ENCODE measurements around the gene PTGDR. TPM values are rescaled to one million over a fixed set of nuclear protein-coding genes. Genes with fewer than 3 reads are reported as not detected.

The PTGDR gene
- polyA plus RNA-seq, 1 of the 3 experiments (the other 2 are of a cell fraction): not detected

- TF ChIP-seq, protein P1, sequence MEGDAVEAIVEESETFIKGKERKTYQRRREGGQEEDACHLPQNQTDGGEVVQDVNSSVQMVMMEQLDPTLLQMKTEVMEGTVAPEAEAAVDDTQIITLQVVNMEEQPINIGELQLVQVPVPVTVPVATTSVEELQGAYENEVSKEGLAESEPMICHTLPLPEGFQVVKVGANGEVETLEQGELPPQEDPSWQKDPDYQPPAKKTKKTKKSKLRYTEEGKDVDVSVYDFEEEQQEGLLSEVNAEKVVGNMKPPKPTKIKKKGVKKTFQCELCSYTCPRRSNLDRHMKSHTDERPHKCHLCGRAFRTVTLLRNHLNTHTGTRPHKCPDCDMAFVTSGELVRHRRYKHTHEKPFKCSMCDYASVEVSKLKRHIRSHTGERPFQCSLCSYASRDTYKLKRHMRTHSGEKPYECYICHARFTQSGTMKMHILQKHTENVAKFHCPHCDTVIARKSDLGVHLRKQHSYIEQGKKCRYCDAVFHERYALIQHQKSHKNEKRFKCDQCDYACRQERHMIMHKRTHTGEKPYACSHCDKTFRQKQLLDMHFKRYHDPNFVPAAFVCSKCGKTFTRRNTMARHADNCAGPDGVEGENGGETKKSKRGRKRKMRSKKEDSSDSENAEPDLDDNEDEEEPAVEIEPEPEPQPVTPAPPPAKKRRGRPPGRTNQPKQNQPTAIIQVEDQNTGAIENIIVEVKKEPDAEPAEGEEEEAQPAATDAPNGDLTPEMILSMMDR (IDR thresholded peaks at IDR 0.05): no peak
- TF ChIP-seq, protein P2, sequence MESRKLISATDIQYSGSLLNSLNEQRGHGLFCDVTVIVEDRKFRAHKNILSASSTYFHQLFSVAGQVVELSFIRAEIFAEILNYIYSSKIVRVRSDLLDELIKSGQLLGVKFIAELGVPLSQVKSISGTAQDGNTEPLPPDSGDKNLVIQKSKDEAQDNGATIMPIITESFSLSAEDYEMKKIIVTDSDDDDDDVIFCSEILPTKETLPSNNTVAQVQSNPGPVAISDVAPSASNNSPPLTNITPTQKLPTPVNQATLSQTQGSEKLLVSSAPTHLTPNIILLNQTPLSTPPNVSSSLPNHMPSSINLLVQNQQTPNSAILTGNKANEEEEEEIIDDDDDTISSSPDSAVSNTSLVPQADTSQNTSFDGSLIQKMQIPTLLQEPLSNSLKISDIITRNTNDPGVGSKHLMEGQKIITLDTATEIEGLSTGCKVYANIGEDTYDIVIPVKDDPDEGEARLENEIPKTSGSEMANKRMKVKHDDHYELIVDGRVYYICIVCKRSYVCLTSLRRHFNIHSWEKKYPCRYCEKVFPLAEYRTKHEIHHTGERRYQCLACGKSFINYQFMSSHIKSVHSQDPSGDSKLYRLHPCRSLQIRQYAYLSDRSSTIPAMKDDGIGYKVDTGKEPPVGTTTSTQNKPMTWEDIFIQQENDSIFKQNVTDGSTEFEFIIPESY (IDR thresholded peaks at IDR 0.05; ENCODE audit: borderline replicate concordance, low read depth): no peak
These were observed 4.3 kb upstream of the PTGDR start (continued) for GRCh38 chr14:52263190-52263589.

GRCh38 chr14:52265253-52265652 lies 2.2 kb upstream of the PTGDR start:
- Histone ChIP-seq H3K27ac (ENCODE audit: low read depth in 2 of 2, low read length in 1 of 2) (no peak overlapping the region), H3F3A (replicated peaks; ENCODE audit: insufficient read depth) (no peaks in the 10 kb centered on the region), H2AFZ (ENCODE audit: low read depth) (no peak overlapping the region), H3K4me1 (ENCODE audit: control insufficient read depth in 1 of 2, insufficient read depth in 2 of 2, low read depth in 1 of 2, low read length in 1 of 2) (peaks cover 0 to 2% of the 10 kb centered on the region in 2 experiments; a peak in 1 of 4 replicates), H3K36me3 (replicated peaks in 1 of 2; ENCODE audit: control insufficient read depth in 1 of 2, insufficient read depth in 2 of 2, low read length in 1 of 2) (no peaks in the 10 kb centered on the region), H3K27me3 (ENCODE audit: insufficient read depth) (peaks cover 35% of the 10 kb centered on the region), H3K4me3 (ENCODE audit: low read depth in 2 of 2, low read length in 1 of 2) (no peak overlapping the region), H3K4me2 (no peak overlapping the region), H4K20me1 (ENCODE audit: insufficient read depth) (no peaks in the 10 kb centered on the region), H3K79me2 (ENCODE audit: insufficient read depth) (no peaks in the 10 kb centered on the region), H3K9me3 (no peaks in the 10 kb centered on the region), H3K9me2 (no peaks in the 10 kb centered on the region), H3K9ac (no peak overlapping the region)
- 46% methylated on average over 5 of the region's 5 CpGs for WGBS (ENCODE audit: low lambda C conversion rate)
- DNase-seq: no peak
- ChIA-PET CTCF (no interaction called here), POLR2A (no interaction called here)
- TF ChIP-seq, protein P1 (IDR thresholded peaks at IDR 0.05): no peak
- TF ChIP-seq NRF1 (IDR thresholded peaks at IDR 0.05; ENCODE audit: low read depth, low read length): no peak
- TF ChIP-seq SIN3A (IDR thresholded peaks at IDR 0.05; ENCODE audit: borderline replicate concordance, low read depth, low read length): no peak
- TF ChIP-seq RFX5 (IDR thresholded peaks at IDR 0.05; ENCODE audit: low read length): no peak
- TF ChIP-seq CHD2 (IDR thresholded peaks at IDR 0.05; ENCODE audit: low read length, partially characterized antibody): no peak
- no peak for TF ChIP-seq TAF1 (IDR thresholded peaks at IDR 0.05; ENCODE audit: borderline replicate concordance, low read depth, low read length)
- TF ChIP-seq, protein P3, sequence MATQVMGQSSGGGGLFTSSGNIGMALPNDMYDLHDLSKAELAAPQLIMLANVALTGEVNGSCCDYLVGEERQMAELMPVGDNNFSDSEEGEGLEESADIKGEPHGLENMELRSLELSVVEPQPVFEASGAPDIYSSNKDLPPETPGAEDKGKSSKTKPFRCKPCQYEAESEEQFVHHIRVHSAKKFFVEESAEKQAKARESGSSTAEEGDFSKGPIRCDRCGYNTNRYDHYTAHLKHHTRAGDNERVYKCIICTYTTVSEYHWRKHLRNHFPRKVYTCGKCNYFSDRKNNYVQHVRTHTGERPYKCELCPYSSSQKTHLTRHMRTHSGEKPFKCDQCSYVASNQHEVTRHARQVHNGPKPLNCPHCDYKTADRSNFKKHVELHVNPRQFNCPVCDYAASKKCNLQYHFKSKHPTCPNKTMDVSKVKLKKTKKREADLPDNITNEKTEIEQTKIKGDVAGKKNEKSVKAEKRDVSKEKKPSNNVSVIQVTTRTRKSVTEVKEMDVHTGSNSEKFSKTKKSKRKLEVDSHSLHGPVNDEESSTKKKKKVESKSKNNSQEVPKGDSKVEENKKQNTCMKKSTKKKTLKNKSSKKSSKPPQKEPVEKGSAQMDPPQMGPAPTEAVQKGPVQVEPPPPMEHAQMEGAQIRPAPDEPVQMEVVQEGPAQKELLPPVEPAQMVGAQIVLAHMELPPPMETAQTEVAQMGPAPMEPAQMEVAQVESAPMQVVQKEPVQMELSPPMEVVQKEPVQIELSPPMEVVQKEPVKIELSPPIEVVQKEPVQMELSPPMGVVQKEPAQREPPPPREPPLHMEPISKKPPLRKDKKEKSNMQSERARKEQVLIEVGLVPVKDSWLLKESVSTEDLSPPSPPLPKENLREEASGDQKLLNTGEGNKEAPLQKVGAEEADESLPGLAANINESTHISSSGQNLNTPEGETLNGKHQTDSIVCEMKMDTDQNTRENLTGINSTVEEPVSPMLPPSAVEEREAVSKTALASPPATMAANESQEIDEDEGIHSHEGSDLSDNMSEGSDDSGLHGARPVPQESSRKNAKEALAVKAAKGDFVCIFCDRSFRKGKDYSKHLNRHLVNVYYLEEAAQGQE (IDR thresholded peaks at IDR 0.05; ENCODE audit: low read depth, low read length): no peak
- TF ChIP-seq TCF12 (IDR thresholded peaks at IDR 0.05): no peak
- TF ChIP-seq USF1 (IDR thresholded peaks at IDR 0.05; ENCODE audit: borderline replicate concordance, low read depth): no peak
- no peak for TF ChIP-seq JUND (IDR thresholded peaks at IDR 0.05)

All from SK-N-SH (cell line).